ENCODE measurements around the gene SOX5.

- TF ChIP-seq CTCF (IDR thresholded peaks at IDR 0.05; ENCODE audit: low read depth, low read length) (no peak), POLR2A (IDR thresholded peaks at IDR 0.05; ENCODE audit: extremely low read depth, insufficient read length) (no peak), MAX (IDR thresholded peaks at IDR 0.05; ENCODE audit: low read depth, low read length) (no peak), MYC (IDR thresholded peaks at IDR 0.05; ENCODE audit: low read depth, low read length) (no peak)
These were observed 197.2 kb downstream of the SOX5 start for GRCh38 chr12:23752245-23752644.

All from NB4 (cell line).